ENCODE data around the gene OR6X1.

OR6X1 gene

DNA sequence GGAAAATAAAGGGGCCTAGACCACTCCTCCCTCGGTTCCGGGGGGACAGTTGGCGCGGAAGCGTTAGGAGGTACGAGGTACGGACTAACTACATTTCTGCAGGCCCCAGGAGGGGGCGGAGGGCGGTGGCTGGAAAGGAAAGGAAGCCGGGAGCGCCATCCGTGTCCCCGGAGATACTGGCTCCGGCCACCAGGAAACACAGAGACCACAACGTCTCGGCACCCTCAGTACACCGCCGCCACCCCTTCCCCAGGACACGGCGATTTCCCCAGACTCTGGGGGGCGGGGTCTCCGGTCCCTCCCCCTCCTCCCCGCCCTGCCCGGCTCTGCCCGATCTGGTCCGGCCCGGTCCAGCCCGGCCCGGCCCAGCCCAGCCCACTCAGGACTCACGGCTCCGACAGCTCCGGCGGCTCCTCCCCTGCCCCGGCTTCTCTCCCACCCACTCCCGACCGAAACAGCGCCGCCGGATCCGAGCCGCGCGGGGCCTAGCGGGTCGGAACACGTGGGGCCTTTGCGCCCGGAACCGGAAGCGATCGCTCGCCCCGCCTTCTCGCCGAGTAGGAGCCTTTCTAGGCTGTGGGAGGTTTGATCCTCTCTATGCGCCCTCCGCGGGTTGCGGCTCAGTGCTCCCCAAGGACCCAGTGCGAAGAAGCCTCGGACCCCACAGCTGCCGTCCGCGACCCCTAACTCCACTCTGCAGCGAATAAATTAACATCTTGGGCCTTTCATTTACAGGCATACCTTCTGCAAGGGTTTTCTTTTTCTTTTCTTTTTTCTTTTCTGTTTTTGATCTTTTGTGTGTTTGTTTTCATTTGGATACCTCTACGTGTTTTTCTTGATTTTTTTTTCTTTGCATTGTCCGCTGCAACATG lies 12.9 kb downstream of the OR6X1 start, which contains the start of gene ZNF202:
TSS of gene ZNF202 (minus strand) at position 502 of the 872 bp plus-strand sequence. CDS start 10,772 bp downstream, outside the sequence.
- H3K36me3 ChIP-seq (ENCODE audit: low read depth), result peaks cover 37% of the 10 kb centered on the region
- DNase-seq (ENCODE audit: low spot score) (peak; percentile 85), ATAC-seq (ENCODE audit: low read depth) (peak; percentile 97)
- peaks cover 8% of the 10 kb centered on the region for H3K4me1 ChIP-seq (ENCODE audit: insufficient read depth, poor library complexity, severe bottlenecking)
- no peak for TF ChIP-seq CTCF (IDR thresholded peaks at IDR 0.05; ENCODE audit: poor library complexity, severe bottlenecking)
- H3K27ac ChIP-seq (ENCODE audit: poor library complexity, severe bottlenecking), result peak within 1 kb of the TSS; percentile 34
- H3K9me3 ChIP-seq (ENCODE audit: severe bottlenecking), result no peaks in the 10 kb centered on the region
- no peaks in the 10 kb centered on the region for H3K27me3 ChIP-seq (ENCODE audit: insufficient read depth, poor library complexity, severe bottlenecking)
- H3K4me3 ChIP-seq (ENCODE audit: severe bottlenecking), result peak within 1 kb of the TSS; percentile 95

- DNase-seq (ENCODE audit: low spot score), result no peak
- no peak for TF ChIP-seq CTCF (IDR thresholded peaks at IDR 0.05; ENCODE audit: poor library complexity, severe bottlenecking)
- Histone ChIP-seq H3K4me3 (ENCODE audit: severe bottlenecking) (peak overlapping the region; percentile 95), H3K36me3 (ENCODE audit: low read depth) (peaks cover 43% of the 10 kb centered on the region), H3K4me1 (ENCODE audit: insufficient read depth, poor library complexity, severe bottlenecking) (peaks cover 8% of the 10 kb centered on the region), H3K9me3 (ENCODE audit: severe bottlenecking) (no peaks in the 10 kb centered on the region), H3K27ac (ENCODE audit: poor library complexity, severe bottlenecking) (peak overlapping the region; percentile 34), H3K27me3 (ENCODE audit: insufficient read depth, poor library complexity, severe bottlenecking) (no peaks in the 10 kb centered on the region)
- peak; percentile 3; the same call in 1 of the 3 replicates for ATAC-seq (ENCODE audit: low read depth)
These were observed 13.5 kb downstream of the OR6X1 start for GRCh38 chr11:123740787-123741158.

GRCh38 chr11:123738374-123738773 lies 15.9 kb downstream of the OR6X1 start:
- peaks cover 56% of the 10 kb centered on the region for H3K36me3 ChIP-seq (ENCODE audit: low read depth)
- no peak for DNase-seq (ENCODE audit: low spot score)

GRCh38 chr11:123736769-123737168 lies 17.5 kb downstream of the OR6X1 start:
- peaks cover 5% of the 10 kb centered on the region for H3K4me1 ChIP-seq (ENCODE audit: insufficient read depth, poor library complexity, severe bottlenecking)
- H3K27me3 ChIP-seq (ENCODE audit: insufficient read depth, poor library complexity, severe bottlenecking), result no peaks in the 10 kb centered on the region
- ATAC-seq (ENCODE audit: low read depth), result no peak
- H3K9me3 ChIP-seq (ENCODE audit: severe bottlenecking), result no peaks in the 10 kb centered on the region
- no peak overlapping the region for H3K4me3 ChIP-seq (ENCODE audit: severe bottlenecking)
- DNase-seq (ENCODE audit: low spot score), result no peak
- H3K27ac ChIP-seq (ENCODE audit: poor library complexity, severe bottlenecking), result no peak overlapping the region
- H3K36me3 ChIP-seq (ENCODE audit: low read depth), result peaks cover 56% of the 10 kb centered on the region
- TF ChIP-seq CTCF (IDR thresholded peaks at IDR 0.05; ENCODE audit: poor library complexity, severe bottlenecking), result no peak

More at GRCh38 chr11:123738374-123738773, 15.9 kb downstream of the OR6X1 start:
- no peak overlapping the region for H3K4me3 ChIP-seq (ENCODE audit: severe bottlenecking)
- no peaks in the 10 kb centered on the region for H3K27me3 ChIP-seq (ENCODE audit: insufficient read depth, poor library complexity, severe bottlenecking)
- no peak overlapping the region for H3K27ac ChIP-seq (ENCODE audit: poor library complexity, severe bottlenecking)
- no peak for TF ChIP-seq CTCF (IDR thresholded peaks at IDR 0.05; ENCODE audit: poor library complexity, severe bottlenecking)
- no peak for ATAC-seq (ENCODE audit: low read depth)
- H3K4me1 ChIP-seq (ENCODE audit: insufficient read depth, poor library complexity, severe bottlenecking), result peaks cover 8% of the 10 kb centered on the region
- H3K9me3 ChIP-seq (ENCODE audit: severe bottlenecking), result no peaks in the 10 kb centered on the region

GRCh38 chr11:123729602-123730001 lies 24.7 kb downstream of the OR6X1 start:
- ATAC-seq (ENCODE audit: low read depth), result no peak
- H3K4me1 ChIP-seq (ENCODE audit: insufficient read depth, poor library complexity, severe bottlenecking), result no peaks in the 10 kb centered on the region
- no peaks in the 10 kb centered on the region for H3K27me3 ChIP-seq (ENCODE audit: insufficient read depth, poor library complexity, severe bottlenecking)
- DNase-seq (ENCODE audit: low spot score), result no peak
- H3K27ac ChIP-seq (ENCODE audit: poor library complexity, severe bottlenecking), result no peak overlapping the region
- peaks cover 2% of the 10 kb centered on the region for H3K9me3 ChIP-seq (ENCODE audit: severe bottlenecking)
- H3K4me3 ChIP-seq (ENCODE audit: severe bottlenecking), result no peak overlapping the region
- no peak for TF ChIP-seq CTCF (IDR thresholded peaks at IDR 0.05; ENCODE audit: poor library complexity, severe bottlenecking)
- peaks cover 67% of the 10 kb centered on the region for H3K36me3 ChIP-seq (ENCODE audit: low read depth)

Measured in RWPE2 (cell line).